C1 segment of cervical spinal cord (tissue), 14 donors: ENCODE results near the gene MYT1.
"Not testable (repeated sequence)": the region's sequence is repeated elsewhere in the genome, so short reads cannot be mapped to it uniquely, and the experiment has no call there.

ENCODE experiments used
- DNase-seq, 14 donors: peaks; one replicate each; lab custom pipeline; 2025; lab: John Stamatoyannopoulos, UW

Gene MYT1

GRCh38 chr20:64164123-64164836 lies at the start of gene MYT1:
Gene MYT1, plus strand, starts transcription at chr20:64164452. Its CDS starts 34,410 bp downstream, at chr20:64198862.
- peak in 1 of 14 donors; percentile 86 for DNase-seq

DNA sequence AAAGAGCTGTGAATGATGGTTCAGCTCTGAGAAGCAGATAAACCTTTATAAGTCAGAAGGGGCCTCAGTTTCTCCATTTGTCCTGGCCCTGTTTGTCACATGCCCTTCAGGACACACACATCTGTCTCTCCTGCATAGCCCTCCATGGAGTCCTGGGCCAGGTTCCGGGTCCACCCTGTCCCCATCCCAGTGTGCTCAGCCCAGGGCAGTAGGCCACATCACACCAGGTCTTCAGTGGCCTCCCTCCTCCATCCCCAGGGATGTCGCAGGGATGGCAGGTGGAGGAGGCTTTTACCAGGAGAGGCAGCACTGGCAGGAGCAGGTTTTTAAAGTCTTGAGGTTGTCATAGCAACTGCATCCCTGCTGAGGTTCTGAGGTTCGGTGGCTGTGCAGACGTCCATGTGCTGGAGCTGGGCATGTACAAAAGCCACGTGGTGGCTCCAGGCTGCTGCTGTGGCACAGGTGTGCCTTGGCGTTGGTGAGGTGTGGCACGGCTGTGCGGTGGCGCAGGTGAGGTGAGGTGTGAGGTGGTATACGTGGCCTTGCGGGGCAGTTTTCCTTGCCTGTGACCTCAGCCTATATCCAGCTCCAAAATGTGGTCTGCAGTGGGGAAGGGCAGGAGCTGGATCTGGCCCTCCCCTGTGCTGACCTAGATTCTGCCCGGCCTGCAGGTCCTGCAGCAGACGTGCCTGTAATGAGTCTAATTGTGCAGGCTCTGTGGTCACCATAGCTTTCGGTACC lies 48.9 kb upstream of the MYT1 start:
- DNase-seq, result peak in 1 of 14 donors; percentile 92

DNA sequence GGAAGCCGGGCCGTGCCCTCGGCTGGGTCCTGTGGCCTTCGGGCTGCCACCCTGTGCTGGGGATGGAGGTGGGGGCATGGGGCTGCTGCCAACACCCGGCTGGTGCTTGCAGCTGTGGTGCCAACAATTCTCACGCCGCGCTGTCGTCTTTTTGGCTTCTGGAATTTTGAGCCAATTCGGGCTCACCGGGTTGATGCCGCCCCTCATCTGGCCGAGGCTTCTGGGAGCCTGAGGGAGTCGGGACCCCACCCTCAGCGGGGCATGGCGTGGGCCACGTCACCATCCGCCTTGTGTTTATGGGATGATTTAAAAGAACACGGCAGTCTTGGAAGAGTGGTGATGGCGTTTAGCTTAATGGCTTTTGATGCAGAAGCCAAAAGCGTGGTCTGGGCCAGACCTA lies 48.2 kb upstream of the MYT1 start:
- no peak for DNase-seq

DNA sequence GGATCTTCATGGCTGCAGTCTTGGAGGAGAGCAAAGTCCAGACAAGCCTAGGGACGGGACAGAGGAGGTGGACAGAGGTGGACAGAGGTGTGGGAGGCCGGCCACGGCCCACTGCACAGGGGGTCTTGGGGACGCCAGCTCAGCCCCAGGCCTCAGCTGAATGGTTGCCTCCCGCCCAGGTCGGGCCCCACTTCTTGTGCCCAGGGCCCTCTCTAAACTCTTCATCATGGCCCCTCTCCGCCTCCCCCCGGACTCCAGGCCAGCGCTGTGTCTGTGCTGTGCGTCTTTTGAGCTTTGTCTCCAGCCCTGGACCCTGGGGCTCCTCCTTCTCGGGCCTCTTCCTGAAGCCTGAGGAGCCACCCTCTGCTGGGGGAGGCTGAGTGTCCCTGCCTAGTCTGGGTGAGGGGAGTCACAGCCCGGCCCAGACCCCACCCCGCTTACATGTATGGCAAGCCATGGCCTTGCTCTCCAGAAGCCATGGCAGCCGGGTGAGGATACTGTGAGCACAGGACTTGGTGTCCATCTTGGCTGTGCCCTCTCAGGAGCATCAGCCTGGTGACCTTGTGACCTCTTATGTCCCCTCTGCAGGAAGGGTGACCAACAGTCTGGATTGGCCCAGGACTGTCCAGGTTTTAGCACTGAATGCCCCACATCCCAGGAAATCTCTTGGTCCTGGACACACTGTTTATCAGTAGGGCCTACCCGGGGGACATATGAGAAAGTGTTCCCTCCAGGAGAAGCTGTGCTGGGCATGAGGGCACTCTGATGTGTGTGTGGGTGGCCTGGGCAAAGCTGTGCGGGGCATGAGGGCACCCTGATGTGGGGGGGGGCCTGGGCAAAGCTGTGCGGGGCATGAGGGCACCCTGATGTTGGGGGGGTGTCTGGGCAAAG lies 47.5 kb upstream of the MYT1 start:
- no peak for DNase-seq

- not testable (repeated sequence) for DNase-seq
Measured at GRCh38 chr20:64117432-64117777, 46.8 kb upstream of the MYT1 start.

DNA sequence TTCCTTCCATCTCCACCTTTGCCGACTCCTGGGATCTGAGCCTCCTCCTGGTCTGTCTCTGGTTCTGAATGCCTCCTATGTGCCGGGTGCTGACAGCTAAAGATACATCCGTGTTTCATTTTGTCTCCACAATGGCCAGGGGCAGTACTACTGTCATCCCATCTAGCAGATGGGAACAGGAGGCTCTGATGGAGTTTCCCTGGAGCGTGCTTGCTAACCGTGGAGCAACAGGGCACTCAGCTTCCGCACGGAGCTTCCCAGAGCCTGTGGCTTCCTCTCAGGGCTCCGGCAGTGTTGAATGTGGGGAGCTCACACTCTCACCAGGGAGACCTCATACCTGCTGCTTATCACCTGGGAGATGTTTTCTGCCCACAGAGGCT lies 45.0 kb upstream of the MYT1 start:
- no peak for DNase-seq

- no peak for DNase-seq
Measured at GRCh38 chr20:64119681-64120341, 44.4 kb upstream of the MYT1 start.

DNA sequence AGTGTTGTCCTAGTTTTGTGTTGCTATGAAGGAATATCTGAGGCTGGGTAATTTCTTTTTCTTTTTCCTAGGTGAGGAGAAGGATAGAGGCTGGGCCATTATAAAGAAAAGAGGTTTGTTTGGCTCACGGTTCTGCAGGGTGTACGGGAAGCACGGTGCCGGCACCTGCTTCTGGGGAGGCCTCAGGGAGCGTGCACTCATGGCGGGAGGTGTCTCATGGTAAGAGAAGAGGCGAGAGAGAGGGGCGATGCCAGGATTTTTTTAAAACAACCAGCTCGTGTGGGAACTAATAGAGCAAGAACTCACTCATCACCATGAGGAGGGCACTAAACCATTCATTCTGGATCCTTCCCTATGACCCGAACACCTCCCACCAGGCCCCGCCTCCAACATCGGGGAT lies 42.7 kb upstream of the MYT1 start:
- no peak for DNase-seq

- DNase-seq, result not testable (repeated sequence)
Measured at GRCh38 chr20:64122927-64123326, 41.3 kb upstream of the MYT1 start.

DNA sequence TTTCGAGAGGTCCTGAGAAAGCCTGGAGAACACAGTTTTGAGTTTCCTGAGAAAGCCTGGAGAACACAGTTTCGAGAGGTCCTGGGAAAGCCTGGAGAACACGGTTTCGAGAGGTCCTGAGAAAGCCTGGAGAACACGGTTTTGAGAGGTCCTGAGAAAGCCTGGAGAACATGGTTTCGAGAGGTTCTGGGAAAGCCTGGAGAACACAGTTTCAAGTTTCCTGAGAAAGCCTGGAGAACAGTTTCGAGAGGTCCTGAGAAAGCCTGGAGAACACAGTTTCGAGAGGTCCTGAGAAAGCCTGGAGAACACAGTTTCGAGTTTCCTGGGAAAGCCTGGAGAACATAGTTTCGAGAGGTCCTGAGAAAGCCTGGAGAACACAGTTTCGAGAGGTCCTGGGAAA lies 40.7 kb upstream of the MYT1 start:
- DNase-seq, result not testable (repeated sequence)

GRCh38 chr20:64129146-64129782 lies 35.0 kb upstream of the MYT1 start:
- no peak for DNase-seq

- DNase-seq, result no peak
Measured at GRCh38 chr20:64130271-64130670, 34.0 kb upstream of the MYT1 start.

- no peak for DNase-seq
Measured at GRCh38 chr20:64130876-64131275, 33.4 kb upstream of the MYT1 start.

GRCh38 chr20:64131406-64131805 lies 32.8 kb upstream of the MYT1 start:
- peak in 1 of 14 donors; percentile 51 for DNase-seq

- DNase-seq, result no peak
Measured at GRCh38 chr20:64133951-64134407, 30.3 kb upstream of the MYT1 start.

- not testable (repeated sequence) for DNase-seq
Measured at GRCh38 chr20:64134744-64135143, 29.5 kb upstream of the MYT1 start.

DNA sequence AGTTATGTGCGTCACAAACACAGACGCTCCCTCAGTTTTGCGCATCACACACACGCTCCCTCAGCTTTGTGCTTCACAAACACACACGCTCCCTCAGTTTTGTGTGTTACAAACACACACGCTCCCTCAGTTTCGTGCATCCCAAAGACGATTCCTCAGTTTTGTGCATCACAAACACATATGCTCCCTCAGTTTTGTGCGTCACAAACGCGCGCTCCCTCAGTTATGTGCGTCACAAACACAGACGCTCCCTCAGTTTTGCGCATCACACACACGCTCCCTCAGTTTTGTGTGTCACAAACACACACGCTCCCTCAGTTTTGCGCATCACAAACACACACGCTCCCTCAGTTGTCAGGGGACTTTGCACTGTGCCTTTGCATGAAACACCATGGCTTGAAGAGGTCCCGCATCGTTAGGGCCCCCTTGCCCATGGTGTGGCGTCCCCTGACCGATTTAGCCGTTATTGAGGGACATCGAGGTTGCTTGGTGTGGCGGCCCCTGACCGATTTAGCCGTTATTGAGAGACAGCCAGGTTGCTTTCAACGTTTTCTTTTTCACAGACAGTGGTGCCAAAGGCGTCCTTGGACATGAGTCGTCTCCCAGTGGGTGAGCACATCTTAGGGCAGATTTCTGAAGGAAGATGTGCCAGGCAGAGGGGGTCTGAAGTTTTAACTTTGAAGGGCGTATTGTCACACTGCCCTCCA lies 28.1 kb upstream of the MYT1 start:
- no peak for DNase-seq

DNA sequence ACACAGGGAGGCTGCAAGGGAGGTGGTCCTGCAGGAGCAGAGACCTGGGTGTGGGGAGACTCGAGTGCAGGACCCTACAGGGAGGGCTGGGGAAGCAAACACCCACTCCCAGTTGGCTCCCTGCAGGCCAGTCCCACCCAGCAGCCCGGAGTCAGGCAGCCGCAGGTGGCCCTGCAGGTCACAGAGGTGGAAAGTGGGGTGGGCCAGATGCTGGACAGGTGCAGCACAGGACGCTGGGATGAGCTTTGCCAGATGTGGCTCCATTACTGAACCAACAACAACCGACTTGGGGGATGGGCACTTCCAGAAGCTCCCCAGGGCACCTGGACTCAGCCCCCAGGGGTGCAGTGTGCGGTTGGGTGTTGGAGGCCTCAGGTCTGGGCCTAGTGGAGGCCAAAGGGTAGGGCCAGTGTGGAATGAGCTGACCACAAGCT lies 26.6 kb upstream of the MYT1 start:
- no peak for DNase-seq

GRCh38 chr20:64138276-64138815 lies 25.9 kb upstream of the MYT1 start:
- DNase-seq, result no peak
